Subcutaneous abdominal adipose tissue (tissue), 5 donors: Measurements from ENCODE around the gene ZSWIM2.
A peak's percentile ranks its signal among the peaks of the same experiment; 100 is the strongest.
"Not testable (repeated sequence)": the region's sequence is repeated elsewhere in the genome, so short reads cannot be mapped to it uniquely, and the experiment has no call there.

Experiments
- H3K27ac ChIP-seq: one replicate; pipeline ENCODE4 v1.7.0; 2013; ENCODE audit warnings: low read depth, mild to moderate bottlenecking, inconsistent platforms, low read length, moderate library complexity
- H3K27me3 ChIP-seq, 5 donors: one replicate each; pipeline ENCODE4 v1.7.0; 2013; ENCODE audit warnings: low read length in 5 of 5, inconsistent platforms in 1 of 5; ENCODE audit not compliant: control insufficient read depth in 5 of 5, insufficient read depth in 4 of 5
- H3K36me3 ChIP-seq, 5 donors: one replicate each; pipeline ENCODE4 v1.7.0; 2013; ENCODE audit warnings: low read length in 5 of 5; ENCODE audit not compliant: control insufficient read depth in 5 of 5, insufficient read depth in 5 of 5
- H3K4me1 ChIP-seq, 5 donors: one replicate each; pipeline ENCODE4 v1.7.0; 2013; ENCODE audit warnings: low read length in 5 of 5, mild to moderate bottlenecking in 3 of 5, moderate library complexity in 1 of 5; ENCODE audit not compliant: control insufficient read depth in 5 of 5, insufficient read depth in 5 of 5
- H3K4me3 ChIP-seq, 5 donors: one replicate each; pipeline ENCODE4 v1.7.0; 2013; ENCODE audit warnings: low read length in 5 of 5, low read depth in 1 of 5
- H3K9ac ChIP-seq, 5 donors: one replicate each; pipeline ENCODE4 v1.7.0; 2013; ENCODE audit warnings: low read length in 5 of 5, mild to moderate bottlenecking in 4 of 5, moderate library complexity in 3 of 5
- H3K9me3 ChIP-seq, 5 donors: one replicate each; pipeline ENCODE4 v1.7.0; 2013; ENCODE audit warnings: low read length in 5 of 5; ENCODE audit not compliant: control insufficient read depth in 5 of 5
- donor health status: healthy.
- donor health status: healthy.
- donor health status: healthy.
- donor health status: healthy.
- donor health status: healthy.

The ZSWIM2 gene

GRCh38 chr2:186848873-186849578 is at the start of gene ZSWIM2:
Gene ZSWIM2, minus strand, starts transcription at chr2:186849170. Its CDS starts 40 bp downstream, at chr2:186849130.
- peak within 1 kb of the TSS in 4 of 5 donors; percentile 2 to 52 (median 46) for H3K9ac ChIP-seq
- H3K9me3 ChIP-seq: no peaks in the 10 kb centered on the region
- H3K27me3 ChIP-seq: no peaks in the 10 kb centered on the region
- H3K36me3 ChIP-seq: no peaks in the 10 kb centered on the region
- peak within 1 kb of the TSS; percentile 66 to 83 (median 75) for H3K4me3 ChIP-seq
- peaks cover 0 to 13% (median 10%) of the 10 kb centered on the region in 5 donors for H3K4me1 ChIP-seq
- peak within 1 kb of the TSS; percentile 60 for H3K27ac ChIP-seq

- not testable (repeated sequence) for H3K9ac ChIP-seq, H3K9me3 ChIP-seq, H3K36me3 ChIP-seq, H3K4me3 ChIP-seq, H3K27me3 ChIP-seq, H3K4me1 ChIP-seq, H3K27ac ChIP-seq
These were observed 47.2 kb upstream of the ZSWIM2 start for GRCh38 chr2:186896220-186896619.

GRCh38 chr2:186895451-186895850 is 46.5 kb upstream of the ZSWIM2 start:
- Histone ChIP-seq H3K9me3 (no peaks in the 10 kb centered on the region), H3K27me3 (no peaks in the 10 kb centered on the region), H3K9ac (no peak overlapping the region), H3K27ac (no peak overlapping the region), H3K36me3 (no peaks in the 10 kb centered on the region), H3K4me1 (peaks cover 0 to 12% (median 3%) of the 10 kb centered on the region in 5 donors), H3K4me3 (no peak overlapping the region)

GRCh38 chr2:186894478-186894877 is 45.5 kb upstream of the ZSWIM2 start:
- H3K36me3 ChIP-seq: no peaks in the 10 kb centered on the region
- H3K27me3 ChIP-seq: no peaks in the 10 kb centered on the region
- no peak overlapping the region for H3K9ac ChIP-seq
- H3K9me3 ChIP-seq: no peaks in the 10 kb centered on the region
- H3K27ac ChIP-seq: no peak overlapping the region
- H3K4me1 ChIP-seq: peaks cover 0 to 20% (median 7%) of the 10 kb centered on the region in 5 donors
- no peak overlapping the region for H3K4me3 ChIP-seq

- Histone ChIP-seq H3K4me3 (no peak overlapping the region), H3K4me1 (peaks cover 2 to 22% (median 14%) of the 10 kb centered on the region in 5 donors), H3K27me3 (no peaks in the 10 kb centered on the region), H3K9ac (no peak overlapping the region), H3K9me3 (no peaks in the 10 kb centered on the region), H3K27ac (no peak overlapping the region), H3K36me3 (no peaks in the 10 kb centered on the region)
These were observed 43.9 kb upstream of the ZSWIM2 start for GRCh38 chr2:186892821-186893220.

- Histone ChIP-seq H3K27me3 (no peaks in the 10 kb centered on the region), H3K4me3 (no peak overlapping the region), H3K36me3 (no peaks in the 10 kb centered on the region), H3K27ac (peak overlapping the region; percentile 85), H3K9ac (no peak overlapping the region), H3K4me1 (peaks cover 7 to 37% (median 28%) of the 10 kb centered on the region in 5 donors), H3K9me3 (no peaks in the 10 kb centered on the region)
These were observed 42.2 kb upstream of the ZSWIM2 start for GRCh38 chr2:186891185-186891621.

- Histone ChIP-seq H3K27me3 (no peaks in the 10 kb centered on the region), H3K9me3 (no peaks in the 10 kb centered on the region), H3K36me3 (no peaks in the 10 kb centered on the region), H3K9ac (peak overlapping the region in 2 of 5 donors; percentile 27 to 42), H3K4me3 (no peak overlapping the region), H3K27ac (peak overlapping the region; percentile 85), H3K4me1 (peaks cover 7 to 43% (median 31%) of the 10 kb centered on the region in 5 donors)
These were observed 40.3 kb upstream of the ZSWIM2 start for GRCh38 chr2:186889101-186889879.

GRCh38 chr2:186887107-186888090 is 38.4 kb upstream of the ZSWIM2 start:
- Histone ChIP-seq H3K36me3 (no peaks in the 10 kb centered on the region), H3K9ac (peak overlapping the region in 4 of 5 donors; percentile 7 to 72 (median 24)), H3K4me1 (peaks cover 7 to 43% (median 32%) of the 10 kb centered on the region in 5 donors), H3K27ac (peak overlapping the region; percentile 77), H3K4me3 (peak overlapping the region in 2 of 5 donors; percentile 7 to 18), H3K27me3 (no peaks in the 10 kb centered on the region), H3K9me3 (peaks cover 0 to 4% (median 3%) of the 10 kb centered on the region in 5 donors)

- H3K27me3 ChIP-seq: no peaks in the 10 kb centered on the region
- no peaks in the 10 kb centered on the region for H3K36me3 ChIP-seq
- peaks cover 7 to 31% (median 25%) of the 10 kb centered on the region in 5 donors for H3K4me1 ChIP-seq
- H3K9me3 ChIP-seq: peaks cover 3 to 9% (median 8%) of the 10 kb centered on the region in 5 donors
- no peak overlapping the region for H3K9ac ChIP-seq
- H3K27ac ChIP-seq: no peak overlapping the region
- H3K4me3 ChIP-seq: no peak overlapping the region
These were observed 35.6 kb upstream of the ZSWIM2 start for GRCh38 chr2:186884587-186884986.
